ENCODE data around the gene KSR2. TPM values are rescaled to one million over a fixed set of nuclear protein-coding genes. Genes with fewer than 3 reads are reported as not detected.
"Not testable (repeated sequence)": the region's sequence is repeated elsewhere in the genome, so short reads cannot be mapped to it uniquely, and the experiment has no call there.

Gene KSR2
- total RNA-seq, 1 donor from 2014 or later: 0.47 TPM

DNA sequence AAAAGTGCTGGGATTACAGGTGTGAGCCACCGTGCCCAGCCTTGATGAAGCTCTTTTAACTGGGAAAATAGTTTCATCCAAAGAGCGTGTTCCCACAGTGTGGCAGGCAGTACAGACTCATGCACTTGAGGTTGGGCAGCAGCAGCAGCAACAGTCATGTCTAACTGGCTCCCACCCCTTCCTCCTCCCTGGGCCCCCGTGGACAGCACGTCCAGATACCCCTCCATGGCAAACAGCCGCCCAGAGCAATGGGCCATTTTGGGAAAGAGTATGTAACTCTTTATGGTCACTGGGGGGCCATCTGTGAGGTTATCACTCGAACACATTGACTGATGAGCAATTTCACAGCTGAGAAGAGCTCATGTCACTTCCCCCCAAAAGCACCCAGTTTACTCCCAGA lies 328.3 kb downstream of the KSR2 start:
- TF ChIP-seq, protein P1, sequence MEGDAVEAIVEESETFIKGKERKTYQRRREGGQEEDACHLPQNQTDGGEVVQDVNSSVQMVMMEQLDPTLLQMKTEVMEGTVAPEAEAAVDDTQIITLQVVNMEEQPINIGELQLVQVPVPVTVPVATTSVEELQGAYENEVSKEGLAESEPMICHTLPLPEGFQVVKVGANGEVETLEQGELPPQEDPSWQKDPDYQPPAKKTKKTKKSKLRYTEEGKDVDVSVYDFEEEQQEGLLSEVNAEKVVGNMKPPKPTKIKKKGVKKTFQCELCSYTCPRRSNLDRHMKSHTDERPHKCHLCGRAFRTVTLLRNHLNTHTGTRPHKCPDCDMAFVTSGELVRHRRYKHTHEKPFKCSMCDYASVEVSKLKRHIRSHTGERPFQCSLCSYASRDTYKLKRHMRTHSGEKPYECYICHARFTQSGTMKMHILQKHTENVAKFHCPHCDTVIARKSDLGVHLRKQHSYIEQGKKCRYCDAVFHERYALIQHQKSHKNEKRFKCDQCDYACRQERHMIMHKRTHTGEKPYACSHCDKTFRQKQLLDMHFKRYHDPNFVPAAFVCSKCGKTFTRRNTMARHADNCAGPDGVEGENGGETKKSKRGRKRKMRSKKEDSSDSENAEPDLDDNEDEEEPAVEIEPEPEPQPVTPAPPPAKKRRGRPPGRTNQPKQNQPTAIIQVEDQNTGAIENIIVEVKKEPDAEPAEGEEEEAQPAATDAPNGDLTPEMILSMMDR (IDR thresholded peaks at IDR 0.05; ENCODE audit: partially characterized antibody, unreplicated experiment): no peak
- peaks cover 8% of the 10 kb centered on the region for H3K36me3 Mint-ChIP-seq (ENCODE audit: unreplicated experiment)
- H3K27ac Mint-ChIP-seq (ENCODE audit: unreplicated experiment): no peak overlapping the region
- H3K4me1 Mint-ChIP-seq (ENCODE audit: low read depth, unreplicated experiment): peaks cover 4% of the 10 kb centered on the region
- H3K27me3 Mint-ChIP-seq (ENCODE audit: unreplicated experiment): no peaks in the 10 kb centered on the region
- DNase-seq: no peak
- no peaks in the 10 kb centered on the region for H3K9me3 Mint-ChIP-seq (ENCODE audit: unreplicated experiment)
- H3K4me3 Mint-ChIP-seq (ENCODE audit: unreplicated experiment): no peak overlapping the region

DNA sequence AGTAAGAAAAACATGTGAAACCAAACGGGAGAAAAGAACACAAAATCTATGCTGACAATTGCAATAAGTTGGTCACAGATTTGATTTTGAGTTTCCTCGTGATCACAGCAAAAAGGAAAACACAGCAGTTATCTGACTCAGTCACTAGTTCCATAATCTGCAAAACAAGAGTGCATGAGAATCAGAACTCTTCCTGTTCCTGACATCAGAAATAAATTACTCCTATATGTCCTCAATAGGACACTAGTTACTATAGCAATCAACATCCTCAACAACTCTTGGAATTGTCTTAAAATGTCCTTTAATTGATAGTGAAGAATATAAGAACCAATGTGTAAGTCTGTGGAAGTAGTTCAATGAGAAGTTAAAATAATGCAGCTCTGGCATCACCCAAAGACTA lies 339.3 kb downstream of the KSR2 start:
- TF ChIP-seq, protein P1 (IDR thresholded peaks at IDR 0.05; ENCODE audit: partially characterized antibody, unreplicated experiment): no peak
- no peak for DNase-seq
- Mint-ChIP-seq H3K36me3 (ENCODE audit: unreplicated experiment) (peaks cover 5% of the 10 kb centered on the region), H3K4me3 (ENCODE audit: unreplicated experiment) (no peak overlapping the region), H3K27ac (ENCODE audit: unreplicated experiment) (no peak overlapping the region), H3K4me1 (ENCODE audit: low read depth, unreplicated experiment) (no peaks in the 10 kb centered on the region), H3K9me3 (ENCODE audit: unreplicated experiment) (peaks cover 1% of the 10 kb centered on the region), H3K27me3 (ENCODE audit: unreplicated experiment) (no peaks in the 10 kb centered on the region)

DNA sequence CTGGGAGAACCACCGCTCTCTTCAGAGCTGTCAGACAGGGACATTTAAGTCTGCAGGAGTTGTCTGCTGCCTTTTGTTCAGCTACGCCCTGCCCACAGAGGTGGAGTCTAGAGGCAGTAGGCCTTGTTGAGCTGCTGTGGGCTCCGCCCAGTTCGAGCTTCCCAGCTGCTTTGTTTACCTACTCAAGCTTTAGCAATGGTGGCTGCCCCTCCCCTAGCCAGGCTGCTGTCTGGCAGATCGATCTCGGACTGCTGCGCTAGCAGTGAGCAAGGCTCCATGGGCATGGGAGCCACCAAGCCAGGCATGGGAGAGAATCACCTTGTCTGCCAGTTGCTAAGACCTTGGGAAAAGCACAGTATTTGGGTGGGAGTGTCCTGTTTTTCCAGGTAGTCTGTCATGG lies 340.1 kb downstream of the KSR2 start:
- DNase-seq; H3K36me3 Mint-ChIP-seq (ENCODE audit: unreplicated experiment); H3K9me3 Mint-ChIP-seq (ENCODE audit: unreplicated experiment); H3K27ac Mint-ChIP-seq (ENCODE audit: unreplicated experiment); H3K4me1 Mint-ChIP-seq (ENCODE audit: low read depth, unreplicated experiment); H3K4me3 Mint-ChIP-seq (ENCODE audit: unreplicated experiment); H3K27me3 Mint-ChIP-seq (ENCODE audit: unreplicated experiment): not testable (repeated sequence)

DNA sequence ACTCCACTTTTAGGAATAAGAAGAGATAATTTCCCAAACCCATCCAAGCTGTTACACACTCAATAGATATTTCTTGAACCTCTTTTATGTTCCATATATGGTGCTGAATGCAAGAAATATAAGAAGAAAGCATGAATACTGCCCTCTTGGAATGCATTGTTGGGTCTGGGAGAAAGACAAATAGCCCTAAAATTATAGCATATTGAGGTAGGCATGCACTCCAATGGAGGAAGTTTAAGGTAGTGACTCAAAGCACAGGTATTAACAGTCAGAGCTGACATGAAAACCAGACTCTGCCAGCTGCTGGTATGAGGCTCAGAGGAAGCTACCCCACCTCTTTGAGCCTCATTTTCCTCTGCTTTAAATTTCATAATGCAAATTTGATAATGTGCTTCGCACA lies 346.0 kb downstream of the KSR2 start:
- TF ChIP-seq, protein P1 (IDR thresholded peaks at IDR 0.05; ENCODE audit: partially characterized antibody, unreplicated experiment): no peak
- no peaks in the 10 kb centered on the region for H3K9me3 Mint-ChIP-seq (ENCODE audit: unreplicated experiment)
- no peaks in the 10 kb centered on the region for H3K36me3 Mint-ChIP-seq (ENCODE audit: unreplicated experiment)
- H3K27ac Mint-ChIP-seq (ENCODE audit: unreplicated experiment): no peak overlapping the region
- H3K27me3 Mint-ChIP-seq (ENCODE audit: unreplicated experiment): no peaks in the 10 kb centered on the region
- no peak for DNase-seq
- H3K4me3 Mint-ChIP-seq (ENCODE audit: unreplicated experiment): no peak overlapping the region
- no peaks in the 10 kb centered on the region for H3K4me1 Mint-ChIP-seq (ENCODE audit: low read depth, unreplicated experiment)

DNA sequence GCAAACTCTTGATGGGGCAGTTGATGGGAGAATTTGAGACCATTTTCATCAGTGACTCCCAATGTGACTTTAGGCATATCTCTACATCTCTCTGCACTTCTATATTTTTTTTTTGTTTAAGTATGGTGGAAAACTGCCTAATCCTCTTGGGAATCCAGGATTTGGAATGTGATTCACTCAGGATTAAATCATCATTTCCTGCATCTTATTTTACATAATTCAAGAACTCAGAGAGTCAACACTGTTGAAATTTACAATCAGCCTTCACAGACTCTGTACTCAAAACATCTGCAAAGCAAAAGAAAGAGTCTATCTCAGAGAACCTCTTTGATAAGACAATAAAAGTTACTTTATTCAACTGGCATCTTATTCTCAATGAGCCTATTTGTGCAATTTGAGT lies 346.7 kb downstream of the KSR2 start:
- Mint-ChIP-seq H3K9me3 (ENCODE audit: unreplicated experiment) (no peaks in the 10 kb centered on the region), H3K27me3 (ENCODE audit: unreplicated experiment) (no peaks in the 10 kb centered on the region), H3K4me3 (ENCODE audit: unreplicated experiment) (no peak overlapping the region), H3K27ac (ENCODE audit: unreplicated experiment) (no peak overlapping the region), H3K4me1 (ENCODE audit: low read depth, unreplicated experiment) (no peaks in the 10 kb centered on the region), H3K36me3 (ENCODE audit: unreplicated experiment) (no peaks in the 10 kb centered on the region)
- DNase-seq: no peak
- TF ChIP-seq, protein P1 (IDR thresholded peaks at IDR 0.05; ENCODE audit: partially characterized antibody, unreplicated experiment): no peak

DNA sequence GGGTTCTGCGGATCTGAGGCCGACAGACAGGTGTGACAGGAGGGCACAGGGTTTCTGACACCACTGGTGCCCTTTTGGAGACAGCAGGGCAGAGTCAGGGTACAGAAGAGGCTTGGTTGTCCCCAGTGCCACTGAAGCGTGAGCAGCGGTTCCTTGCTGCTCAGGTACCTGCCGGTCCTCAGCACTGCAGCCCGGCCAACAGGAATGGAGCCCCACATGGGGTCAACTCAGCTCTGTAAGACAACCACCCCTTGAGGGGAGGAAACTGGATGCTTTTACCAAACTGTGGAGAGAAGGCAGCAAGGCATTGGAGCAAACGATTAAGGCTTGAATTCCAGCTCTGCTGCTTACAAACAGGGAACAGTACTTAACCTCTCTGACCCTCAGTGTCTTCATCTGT lies 361.0 kb downstream of the KSR2 start:
- H3K4me3 Mint-ChIP-seq (ENCODE audit: unreplicated experiment): no peak overlapping the region
- no peaks in the 10 kb centered on the region for H3K36me3 Mint-ChIP-seq (ENCODE audit: unreplicated experiment)
- H3K27me3 Mint-ChIP-seq (ENCODE audit: unreplicated experiment): peaks cover 7% of the 10 kb centered on the region
- no peak overlapping the region for H3K27ac Mint-ChIP-seq (ENCODE audit: unreplicated experiment)
- DNase-seq: no peak
- H3K9me3 Mint-ChIP-seq (ENCODE audit: unreplicated experiment): peaks cover 2% of the 10 kb centered on the region
- TF ChIP-seq, protein P1 (IDR thresholded peaks at IDR 0.05; ENCODE audit: partially characterized antibody, unreplicated experiment): no peak
- H3K4me1 Mint-ChIP-seq (ENCODE audit: low read depth, unreplicated experiment): peaks cover 5% of the 10 kb centered on the region
